22Rv1 (cell line): ENCODE measurements around the gene DPM2.

Experiments
- ZFX ChIP-seq: fragments of 450-650 bp; IDR thresholded peaks from 2 replicates; pipeline ENCODE4 v1.6.1; 2017; ENCODE audit warnings: antibody characterized with exemption, borderline replicate concordance
- TF ChIP-seq, protein P1 (sequence below): fragments of 450-650 bp; IDR thresholded peaks from 2 replicates; pipeline ENCODE4 v1.5.1; 2017; ENCODE audit warnings: mild to moderate bottlenecking

DNA sequence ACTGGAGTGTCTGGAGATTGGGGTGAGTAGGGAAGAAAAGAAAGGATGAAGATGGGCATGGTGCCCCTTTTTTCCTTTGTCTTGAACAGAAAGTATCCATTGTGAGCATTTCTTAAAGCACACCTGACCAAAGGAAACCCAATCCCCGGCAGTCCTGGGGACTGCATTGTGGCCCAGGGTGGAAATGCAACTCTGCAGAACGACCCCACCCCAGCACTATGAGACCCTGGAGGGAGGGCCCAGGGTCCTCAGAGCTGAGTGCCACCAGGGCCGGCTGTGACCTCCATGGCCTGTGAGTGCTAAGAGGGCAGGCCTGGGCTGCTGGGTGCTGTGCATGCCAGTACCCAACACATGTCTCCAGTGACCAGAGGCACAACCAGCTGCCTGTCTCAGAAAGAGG, 24.6 kb upstream of the DPM2 start:
- TF ChIP-seq, protein P1, sequence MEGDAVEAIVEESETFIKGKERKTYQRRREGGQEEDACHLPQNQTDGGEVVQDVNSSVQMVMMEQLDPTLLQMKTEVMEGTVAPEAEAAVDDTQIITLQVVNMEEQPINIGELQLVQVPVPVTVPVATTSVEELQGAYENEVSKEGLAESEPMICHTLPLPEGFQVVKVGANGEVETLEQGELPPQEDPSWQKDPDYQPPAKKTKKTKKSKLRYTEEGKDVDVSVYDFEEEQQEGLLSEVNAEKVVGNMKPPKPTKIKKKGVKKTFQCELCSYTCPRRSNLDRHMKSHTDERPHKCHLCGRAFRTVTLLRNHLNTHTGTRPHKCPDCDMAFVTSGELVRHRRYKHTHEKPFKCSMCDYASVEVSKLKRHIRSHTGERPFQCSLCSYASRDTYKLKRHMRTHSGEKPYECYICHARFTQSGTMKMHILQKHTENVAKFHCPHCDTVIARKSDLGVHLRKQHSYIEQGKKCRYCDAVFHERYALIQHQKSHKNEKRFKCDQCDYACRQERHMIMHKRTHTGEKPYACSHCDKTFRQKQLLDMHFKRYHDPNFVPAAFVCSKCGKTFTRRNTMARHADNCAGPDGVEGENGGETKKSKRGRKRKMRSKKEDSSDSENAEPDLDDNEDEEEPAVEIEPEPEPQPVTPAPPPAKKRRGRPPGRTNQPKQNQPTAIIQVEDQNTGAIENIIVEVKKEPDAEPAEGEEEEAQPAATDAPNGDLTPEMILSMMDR, result no peak
- no peak for TF ChIP-seq ZFX
